ENCODE data around the gene CDK5.

GRCh38 chr7:151076863-151077704 lies 19.4 kb upstream of the CDK5 start:
- no peak for TF ChIP-seq CTCF (IDR thresholded peaks at IDR 0.05; ENCODE audit: poor library complexity, severe bottlenecking)
- no peak for TF ChIP-seq POLR2AphosphoS5 (IDR thresholded peaks at IDR 0.05)
- TF ChIP-seq EP300 (conservative IDR thresholded peaks at IDR 0.05; ENCODE audit: poor library complexity, severe bottlenecking), result no peak
- no peak for TF ChIP-seq RAD21 (conservative IDR thresholded peaks at IDR 0.05)
- TF ChIP-seq SMC3 (conservative IDR thresholded peaks at IDR 0.05; ENCODE audit: poor library complexity), result no peak
- TF ChIP-seq EZH2 (IDR thresholded peaks at IDR 0.05; ENCODE audit: borderline replicate concordance, insufficient read depth, low read length, poor library complexity, severe bottlenecking), result no peak
- no peak for TF ChIP-seq MXI1 (conservative IDR thresholded peaks at IDR 0.05; ENCODE audit: poor library complexity, severe bottlenecking)
- TF ChIP-seq TAF1 (IDR thresholded peaks at IDR 0.05; ENCODE audit: low read depth), result no peak
